Measurements from ENCODE around the gene REG4. TPM values are rescaled to one million over a fixed set of nuclear protein-coding genes. Genes with fewer than 3 reads are reported as not detected.
"Not testable (repeated sequence)": the region's sequence is repeated elsewhere in the genome, so short reads cannot be mapped to it uniquely, and the experiment has no call there.

Gene REG4
- total and polyA plus RNA-seq, 2 of the 4 experiments (the other 2 are of a cell fraction): not detected

- H2AK5ac ChIP-seq (ENCODE audit: low read depth, low read length): no peak overlapping the region
- H3K79me1 ChIP-seq (ENCODE audit: low read depth in 1 of 2, low read length in 2 of 2): no peaks in the 10 kb centered on the region
- H2AFZ ChIP-seq (replicated peaks; ENCODE audit: low read length, poor library complexity): no peak overlapping the region
- no peak overlapping the region for H4K5ac ChIP-seq (ENCODE audit: low read depth, low read length)
- no peaks in the 10 kb centered on the region for H4K20me1 ChIP-seq (ENCODE audit: insufficient read depth, low read length)
- no peak overlapping the region for H3K9ac ChIP-seq (ENCODE audit: low read depth, low read length)
- H2BK120ac ChIP-seq (ENCODE audit: low read depth, low read length): no peak overlapping the region
- DNase-seq (peak; percentile 63), ATAC-seq (ENCODE audit: low read depth) (0 out of 2 replicates have a peak, but pooled peaks have one; percentile 40)
- H3K9me1 ChIP-seq (ENCODE audit: insufficient read depth, low read length): no peaks in the 10 kb centered on the region; the same call in 1 of the 2 replicates
- ChIA-PET CTCF (no interaction called here), POLR2A (ENCODE audit: unreplicated experiment) (no interaction called here)
- H2BK5ac ChIP-seq (ENCODE audit: low read depth, low read length, poor library complexity, severe bottlenecking): no peak overlapping the region
- WGBS, 2 experiments (ENCODE audit: extremely low coverage in 2 of 2, insufficient read length in 1 of 2): no CpG with 5 or more reads among the region's 2 CpGs
- no peak overlapping the region for H2BK20ac ChIP-seq (ENCODE audit: low read depth, low read length)
- no peak overlapping the region for H3K14ac ChIP-seq (replicated peaks; ENCODE audit: low read depth, low read length)
- no peaks in the 10 kb centered on the region for H3K9me3 ChIP-seq (ENCODE audit: control insufficient read depth, insufficient read depth, low read length)
- no peak overlapping the region for H3K23ac ChIP-seq (ENCODE audit: low read depth, low read length)
- no peak overlapping the region for H2BK15ac ChIP-seq (ENCODE audit: low read depth, low read length)
- dilution Hi-C loops (cut with HindIII; ENCODE audit: low sequenced_read_pairs, unreplicated experiment) (no loop called here), intact Hi-C loops (cut with micrococcal nuclease) (loop anchor here (2.0 kb wide), 2 partner anchors 19 to 41 kb away; no protein-coding TSS in a partner anchor), in situ Hi-C loops (cut with MboI; ENCODE audit: low sequenced_read_pairs) (no loop called here)
- no peak overlapping the region for H3K18ac ChIP-seq (ENCODE audit: low read depth, low read length)
- no peak overlapping the region for H3K4ac ChIP-seq (ENCODE audit: low read depth, low read length)
- H3K4me2 ChIP-seq (ENCODE audit: low read depth, low read length): peak overlapping the region; percentile 42; the same call in 1 of the 2 replicates
- no peak overlapping the region for H3K27ac ChIP-seq (ENCODE audit: insufficient read depth, low read length)
- H4K8ac ChIP-seq (ENCODE audit: low read depth in 2 of 2, low read length in 2 of 2): no peak overlapping the region
- no peaks in the 10 kb centered on the region for H3K27me3 ChIP-seq (ENCODE audit: control insufficient read depth, insufficient read depth, low read length)
- BruUV-seq (replicated peaks): no TSS peak
- no peak overlapping the region for H3K4me3 ChIP-seq (ENCODE audit: insufficient read depth, low read depth, low read length)
- no peaks in the 10 kb centered on the region for H3K36me3 ChIP-seq (ENCODE audit: control insufficient read depth, insufficient read depth, low read length)
- H2AK9ac ChIP-seq (replicated peaks; ENCODE audit: low read depth, low read length, poor library complexity): no peak overlapping the region
- TF ChIP-seq MXI1 (IDR thresholded peaks at IDR 0.05; ENCODE audit: borderline replicate concordance, low read depth, low read length) (no peak), ELK1 (IDR thresholded peaks at IDR 0.05; ENCODE audit: borderline replicate concordance, low read depth, low read length) (no peak), MAZ (IDR thresholded peaks at IDR 0.05; ENCODE audit: borderline replicate concordance, low read depth, low read length) (no peak), CEBPB (IDR thresholded peaks at IDR 0.05; ENCODE audit: low read depth, low read length) (peak; percentile 41; the same call in 1 of the 2 replicates)
- H3K56ac ChIP-seq (ENCODE audit: extremely low read depth, insufficient read depth, low read length): no peak overlapping the region
- peaks cover 13% of the 10 kb centered on the region for H3K4me1 ChIP-seq (ENCODE audit: control insufficient read depth, insufficient read depth, low read length)
- no peak overlapping the region for H4K91ac ChIP-seq (ENCODE audit: insufficient read depth, low read depth, low read length)
These were observed 23.5 kb downstream of the REG4 start for GRCh38 chr1:119787776-119788175.

GRCh38 chr1:119786473-119787050 is 24.7 kb downstream of the REG4 start:
- in situ Hi-C loops (cut with MboI; ENCODE audit: low sequenced_read_pairs): not testable (repeated sequence)

More at GRCh38 chr1:119786473-119787050, 24.7 kb downstream of the REG4 start:
- H3K9ac ChIP-seq (ENCODE audit: low read depth, low read length); H2AK5ac ChIP-seq (ENCODE audit: low read depth, low read length); ATAC-seq (ENCODE audit: low read depth); DNase-seq; CTCF ChIA-PET; intact Hi-C loops (cut with micrococcal nuclease); H3K14ac ChIP-seq (replicated peaks; ENCODE audit: low read depth, low read length); BruUV-seq (replicated peaks); H3K27ac ChIP-seq (ENCODE audit: insufficient read depth, low read length); H3K56ac ChIP-seq (ENCODE audit: extremely low read depth, insufficient read depth, low read length); H4K5ac ChIP-seq (ENCODE audit: low read depth, low read length); H3K27me3 ChIP-seq (ENCODE audit: control insufficient read depth, insufficient read depth, low read length); H4K91ac ChIP-seq (ENCODE audit: insufficient read depth, low read depth, low read length); H3K4me3 ChIP-seq (ENCODE audit: insufficient read depth, low read depth, low read length); H2AK9ac ChIP-seq (replicated peaks; ENCODE audit: low read depth, low read length, poor library complexity); H3K23ac ChIP-seq (ENCODE audit: low read depth, low read length); H3K9me3 ChIP-seq (ENCODE audit: control insufficient read depth, insufficient read depth, low read length); dilution Hi-C loops (cut with HindIII; ENCODE audit: low sequenced_read_pairs, unreplicated experiment); H3K18ac ChIP-seq (ENCODE audit: low read depth, low read length); H3K4ac ChIP-seq (ENCODE audit: low read depth, low read length); POLR2A ChIA-PET (ENCODE audit: unreplicated experiment); H3K4me2 ChIP-seq (ENCODE audit: low read depth, low read length); H2BK120ac ChIP-seq (ENCODE audit: low read depth, low read length); H4K20me1 ChIP-seq (ENCODE audit: insufficient read depth, low read length); H3K9me1 ChIP-seq (ENCODE audit: insufficient read depth, low read length); H2AFZ ChIP-seq (replicated peaks; ENCODE audit: low read length, poor library complexity); H3K79me1 ChIP-seq (ENCODE audit: low read depth in 1 of 2, low read length in 2 of 2); H3K36me3 ChIP-seq (ENCODE audit: control insufficient read depth, insufficient read depth, low read length); H2BK15ac ChIP-seq (ENCODE audit: low read depth, low read length); H2BK20ac ChIP-seq (ENCODE audit: low read depth, low read length); H2BK5ac ChIP-seq (ENCODE audit: low read depth, low read length, poor library complexity, severe bottlenecking); H4K8ac ChIP-seq (ENCODE audit: low read depth in 2 of 2, low read length in 2 of 2): not testable (repeated sequence)
- no CpG with 5 or more reads among the region's 4 CpGs for WGBS, 2 experiments (ENCODE audit: extremely low coverage in 2 of 2, insufficient read length in 1 of 2)
- peaks cover 13% of the 10 kb centered on the region for H3K4me1 ChIP-seq (ENCODE audit: control insufficient read depth, insufficient read depth, low read length)
